Measurements from ENCODE around the gene TSPAN17.

TSPAN17 gene

GRCh38 chr5:176642675-176643490, 4.4 kb upstream of the TSPAN17 start:
- no peak for DNase-seq

DNA sequence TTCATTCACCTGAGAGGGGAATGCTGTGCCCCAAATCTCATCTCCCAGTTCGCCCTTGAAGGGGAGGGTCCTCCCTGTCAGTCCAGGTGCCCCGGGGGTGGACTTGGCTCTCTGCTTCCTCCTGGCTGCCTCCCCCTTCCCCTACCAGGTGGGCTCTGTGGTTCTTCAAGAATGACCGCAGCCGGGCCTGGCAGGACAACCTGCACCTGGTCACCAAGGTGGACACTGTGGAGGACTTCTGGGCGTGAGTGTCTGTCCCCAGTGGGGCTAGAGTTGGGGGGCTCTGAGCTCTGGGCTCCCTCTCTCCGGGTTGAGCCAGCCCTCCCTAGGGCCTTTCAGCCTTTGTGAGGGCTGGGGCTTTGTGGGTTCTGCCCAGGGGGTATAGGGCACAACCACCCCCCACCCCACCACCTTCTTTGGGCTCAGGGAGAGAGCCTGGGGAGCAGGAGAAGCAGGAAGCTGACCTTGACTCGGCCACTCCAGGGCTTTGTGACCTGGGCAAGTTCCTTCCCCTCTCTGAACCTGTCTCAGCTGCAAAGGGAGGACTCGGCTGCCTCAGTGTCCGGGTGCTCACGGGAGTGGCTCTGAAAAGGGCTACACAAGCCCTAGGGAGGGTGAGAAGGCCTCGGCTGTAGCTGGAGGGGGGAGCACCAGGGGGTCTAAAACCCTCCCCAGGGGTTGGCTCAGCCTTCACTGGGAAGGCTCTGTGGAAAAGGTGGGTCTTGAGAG, 3.6 kb upstream of the TSPAN17 start:
- DNase-seq: no peak

- no peak for DNase-seq
Observed at GRCh38 chr5:176644294-176644693, 3.0 kb upstream of the TSPAN17 start.

GRCh38 chr5:176644878-176645670, 2.2 kb upstream of the TSPAN17 start:
- DNase-seq: no peak

DNA sequence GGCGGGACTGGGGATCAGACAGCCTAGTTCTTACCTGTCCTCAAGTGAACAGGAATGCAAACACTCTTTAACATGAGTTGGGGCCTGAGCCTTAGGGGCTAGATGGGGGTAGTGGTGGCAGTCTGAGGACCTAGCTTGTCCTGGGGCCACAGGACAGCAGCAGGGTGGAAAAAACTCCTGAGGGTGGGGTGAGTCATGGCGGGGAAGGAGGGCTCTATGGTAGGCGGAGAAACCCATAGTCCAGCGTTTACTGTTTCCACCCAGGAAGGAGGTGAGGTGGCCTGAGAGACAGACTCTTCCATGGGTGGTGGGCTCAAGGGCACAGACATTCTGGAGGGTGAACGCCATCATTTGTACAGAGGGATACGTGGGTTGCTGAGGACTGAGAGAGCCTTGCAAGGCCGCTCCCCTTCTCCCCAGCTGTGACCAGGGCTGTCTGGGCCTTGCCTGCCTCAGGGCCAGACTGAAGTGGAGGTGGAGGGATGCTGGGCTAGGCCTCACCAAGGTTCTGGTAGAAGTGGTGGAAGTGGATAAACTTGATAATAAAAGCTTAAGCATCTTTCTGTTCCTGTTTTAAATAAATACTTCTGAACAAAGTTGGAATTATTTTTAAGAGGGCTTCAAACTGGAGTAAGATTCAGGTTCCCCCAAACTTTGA, 1.1 kb upstream of the TSPAN17 start:
- DNase-seq: no peak

GRCh38 chr5:176646707-176647029, 616 bp upstream of the TSPAN17 start:
- DNase-seq: no peak

DNA sequence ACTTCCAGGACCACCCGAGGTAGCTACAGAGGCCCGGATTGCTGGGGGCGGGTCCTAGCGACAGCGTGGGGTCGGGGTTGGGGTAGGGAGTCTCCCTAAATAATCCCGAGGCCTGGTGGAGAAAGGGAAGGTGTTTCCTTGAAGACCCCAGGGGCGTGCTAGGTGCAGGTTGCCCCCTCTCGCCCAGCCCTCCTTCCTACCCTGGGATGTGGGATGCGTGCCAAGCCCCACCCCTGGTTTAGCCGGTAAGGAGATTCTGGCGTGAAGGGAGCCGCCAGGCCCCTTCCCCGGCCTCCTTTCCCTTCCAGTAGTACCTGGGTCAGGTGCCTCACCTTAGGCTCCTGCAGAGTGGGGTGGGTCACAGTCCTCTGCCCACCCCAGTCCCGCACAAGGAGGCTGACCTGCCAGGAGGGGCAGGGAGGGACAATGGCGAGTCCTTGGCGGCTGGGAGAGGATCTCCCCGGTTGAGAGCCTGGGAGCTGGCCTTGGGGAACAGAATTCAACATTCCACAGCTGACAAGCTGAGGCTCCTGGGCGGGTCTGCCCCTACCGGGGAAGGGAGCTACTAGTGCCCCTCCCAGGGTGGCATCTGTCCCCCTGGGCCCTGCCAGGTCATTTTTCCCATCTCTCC, 674 bp downstream of the TSPAN17 start:
- no peak for DNase-seq

GRCh38 chr5:176648474-176649194, 1.4 kb downstream of the TSPAN17 start:
- DNase-seq: peak; percentile 21

DNA sequence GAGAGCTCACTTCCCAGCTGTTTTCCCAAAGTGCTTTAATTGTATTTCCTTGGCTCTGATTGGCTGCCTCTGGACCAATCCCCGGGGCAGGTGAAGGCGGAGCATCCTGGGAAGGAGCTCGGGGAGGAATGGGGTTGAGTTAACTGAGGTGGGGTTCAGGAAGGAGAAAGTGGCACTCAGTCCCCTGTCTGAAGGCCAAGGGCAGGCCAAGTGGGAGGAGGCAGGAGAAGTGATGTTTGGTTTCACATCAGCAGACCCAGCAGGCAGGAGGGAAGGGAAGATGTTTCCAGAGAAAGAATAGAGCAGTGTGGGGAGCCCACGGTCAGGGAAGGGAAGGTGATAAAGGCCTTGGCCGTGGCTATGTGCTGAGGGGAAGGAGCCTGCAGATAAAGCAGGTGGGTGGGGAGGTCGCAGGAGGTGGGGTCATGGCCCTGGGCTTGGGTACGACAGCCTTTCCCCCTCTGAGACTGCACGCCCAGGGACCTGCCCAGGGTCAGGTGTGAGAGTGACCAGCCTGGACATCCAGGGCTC, 3.1 kb downstream of the TSPAN17 start:
- no peak for DNase-seq

- no peak for DNase-seq
Observed at GRCh38 chr5:176651472-176651980, 4.2 kb downstream of the TSPAN17 start.

GRCh38 chr5:176652136-176652535, 4.9 kb downstream of the TSPAN17 start:
- no peak for DNase-seq

- DNase-seq: no peak
Observed at GRCh38 chr5:176653401-176654385, 6.4 kb downstream of the TSPAN17 start.

- no peak for DNase-seq
Observed at GRCh38 chr5:176654856-176655255, 7.6 kb downstream of the TSPAN17 start.

DNA sequence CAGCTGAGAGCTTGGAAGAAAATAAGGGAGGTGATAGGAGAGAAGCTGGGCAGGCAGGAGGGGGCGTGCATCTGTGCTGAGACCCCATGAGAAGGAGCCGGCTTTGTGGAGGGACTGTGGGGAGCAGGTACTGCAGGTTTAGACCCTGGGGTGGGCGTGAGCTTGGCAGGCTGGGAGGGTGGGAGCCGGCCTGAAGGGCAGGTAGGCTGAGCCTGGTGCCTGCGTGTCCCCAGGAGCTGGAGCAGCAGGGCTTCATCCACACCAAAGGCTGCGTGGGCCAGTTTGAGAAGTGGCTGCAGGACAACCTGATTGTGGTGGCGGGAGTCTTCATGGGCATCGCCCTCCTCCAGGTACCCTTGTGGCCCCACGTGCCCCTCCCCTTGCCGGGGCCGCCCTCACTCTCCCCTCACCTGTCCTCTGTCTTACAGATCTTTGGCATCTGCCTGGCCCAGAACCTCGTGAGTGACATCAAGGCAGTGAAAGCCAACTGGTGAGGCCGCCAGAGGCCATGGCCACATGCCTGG, 9.2 kb downstream of the TSPAN17 start:
- no peak for DNase-seq

DNA sequence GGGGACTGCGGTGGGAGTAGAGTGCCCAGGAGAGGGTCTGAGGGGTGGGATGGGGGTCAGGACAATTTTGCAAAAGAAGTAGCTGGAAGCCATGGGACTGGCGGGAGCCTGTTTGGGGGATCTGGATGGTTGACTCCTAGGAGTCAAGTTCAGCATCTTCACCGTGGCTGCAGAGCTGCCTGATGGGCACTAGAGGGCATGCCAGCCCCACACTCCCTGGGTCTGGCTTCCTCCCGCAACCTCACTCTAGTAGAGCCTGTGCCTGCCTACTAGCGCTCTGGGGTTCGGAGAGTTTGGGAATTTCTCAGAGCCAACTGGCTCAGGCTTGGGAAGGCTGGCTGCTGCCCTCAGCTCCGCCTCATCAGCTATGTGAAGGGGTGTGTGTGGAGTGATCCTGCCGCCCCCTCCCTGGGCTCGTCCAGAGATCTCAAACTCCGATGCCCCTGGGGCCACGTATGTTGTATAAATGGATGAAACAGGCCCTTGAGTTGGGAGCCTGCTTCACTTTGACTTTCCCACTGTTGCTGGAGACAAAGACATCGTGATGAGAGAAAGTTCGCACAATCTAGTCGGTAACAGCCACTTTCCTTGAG, 10.8 kb downstream of the TSPAN17 start:
- no peak for DNase-seq

- no peak for DNase-seq
Observed at GRCh38 chr5:176658817-176659511, 11.7 kb downstream of the TSPAN17 start.

DNA sequence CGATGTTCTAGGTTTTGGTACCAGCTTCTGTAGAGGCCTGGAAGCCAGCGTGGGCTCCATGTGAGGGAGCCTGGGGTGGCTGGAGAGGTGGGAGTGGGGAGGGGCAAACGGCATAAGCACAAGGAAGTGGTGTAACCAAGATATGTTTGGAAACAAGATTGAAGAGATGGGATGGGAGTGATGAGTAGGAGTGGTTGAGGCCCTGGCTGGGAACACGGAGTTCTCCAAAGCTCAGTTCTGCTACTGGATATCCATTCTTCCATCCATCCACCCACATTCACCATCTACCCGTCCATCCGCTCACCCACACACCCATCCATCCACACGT, 12.2 kb downstream of the TSPAN17 start:
- no peak for DNase-seq

- DNase-seq: no peak
Observed at GRCh38 chr5:176659860-176660461, 12.7 kb downstream of the TSPAN17 start.

- DNase-seq: no peak
Observed at GRCh38 chr5:176660530-176660859, 13.2 kb downstream of the TSPAN17 start.
